RPMI8226 (cell line): ENCODE measurements around the gene SSTR1.
"Not testable (repeated sequence)": the region's sequence is repeated elsewhere in the genome, so short reads cannot be mapped to it uniquely, and the experiment has no call there.

Source experiments
- DNase-seq: peaks from one replicate; pipeline ENCODE4 v3.0.0-alpha.2; 2015

SSTR1 gene

GRCh38 chr14:38207736-38208617 is at the start of gene SSTR1:
TSS of gene SSTR1 (plus strand) at chr14:38207904. CDS start at chr14:38209390, 1,486 bp downstream.
- no peak for DNase-seq

GRCh38 chr14:38158468-38158867 is 49.2 kb upstream of the SSTR1 start:
- no peak for DNase-seq

- DNase-seq, result no peak
These were observed 39.3 kb upstream of the SSTR1 start for GRCh38 chr14:38168416-38168815.

- DNase-seq, result no peak
These were observed 36.5 kb upstream of the SSTR1 start for GRCh38 chr14:38171197-38171596.

GRCh38 chr14:38174711-38175110 is 33.0 kb upstream of the SSTR1 start:
- DNase-seq, result no peak

- no peak for DNase-seq
These were observed 32.0 kb upstream of the SSTR1 start for GRCh38 chr14:38175658-38176057.

GRCh38 chr14:38176379-38176778 is 31.3 kb upstream of the SSTR1 start:
- no peak for DNase-seq

GRCh38 chr14:38184132-38184531 is 23.6 kb upstream of the SSTR1 start:
- no peak for DNase-seq

GRCh38 chr14:38185671-38186070 is 22.0 kb upstream of the SSTR1 start:
- DNase-seq, result no peak

GRCh38 chr14:38186216-38186615 is 21.5 kb upstream of the SSTR1 start:
- no peak for DNase-seq

- no peak for DNase-seq
These were observed 20.2 kb upstream of the SSTR1 start for GRCh38 chr14:38187528-38187927.

- no peak for DNase-seq
These were observed 17.6 kb upstream of the SSTR1 start for GRCh38 chr14:38189930-38190726.

GRCh38 chr14:38190846-38191245 is 16.9 kb upstream of the SSTR1 start:
- DNase-seq, result not testable (repeated sequence)

GRCh38 chr14:38191491-38191890 is 16.2 kb upstream of the SSTR1 start:
- not testable (repeated sequence) for DNase-seq

GRCh38 chr14:38197001-38197783 is 10.5 kb upstream of the SSTR1 start:
- no peak for DNase-seq

- DNase-seq, result no peak
These were observed 9.8 kb upstream of the SSTR1 start for GRCh38 chr14:38197784-38198335.

GRCh38 chr14:38198425-38198824 is 9.3 kb upstream of the SSTR1 start:
- DNase-seq, result no peak

- no peak for DNase-seq
These were observed 8.6 kb upstream of the SSTR1 start for GRCh38 chr14:38199076-38199475.

GRCh38 chr14:38199739-38200138 is 8.0 kb upstream of the SSTR1 start:
- no peak for DNase-seq

GRCh38 chr14:38201137-38201828 is 6.4 kb upstream of the SSTR1 start:
- DNase-seq, result no peak

GRCh38 chr14:38202444-38203191 is 5.1 kb upstream of the SSTR1 start:
- no peak for DNase-seq
